ENCODE measurements around the gene DUOXA2. TPM values are rescaled to one million over a fixed set of nuclear protein-coding genes. Genes with fewer than 3 reads are reported as not detected.
"Not testable (repeated sequence)": the region's sequence is repeated elsewhere in the genome, so short reads cannot be mapped to it uniquely, and the experiment has no call there.

Gene DUOXA2
- not detected for polyA plus RNA-seq (ENCODE audit: insufficient read length in 4 of 4)

- no peak for DNase-seq (ENCODE audit: low read depth in 4 of 4, low spot score in 3 of 4)
Measured at GRCh38 chr15:45114076-45114750, at the start of gene DUOXA2, which contains the start of gene DUOX2. Gene DUOXA2 (plus strand): TSS chr15:45114326. CDS start chr15:45114606, 280 bp downstream. Gene DUOX2 (minus strand): TSS chr15:45114172. CDS start chr15:45113411, 761 bp downstream.

GRCh38 chr15:45064386-45064785 lies 49.7 kb upstream of the DUOXA2 start:
- no peak for DNase-seq (ENCODE audit: low read depth in 4 of 4, low spot score in 3 of 4)

GRCh38 chr15:45069942-45070360 lies 44.2 kb upstream of the DUOXA2 start:
- DNase-seq (ENCODE audit: low read depth in 4 of 4, low spot score in 3 of 4): not testable (repeated sequence)

- not testable (repeated sequence) for DNase-seq (ENCODE audit: low read depth in 4 of 4, low spot score in 3 of 4)
Measured at GRCh38 chr15:45073602-45074001, 40.5 kb upstream of the DUOXA2 start.

- DNase-seq (ENCODE audit: low read depth in 4 of 4, low spot score in 3 of 4): not testable (repeated sequence)
Measured at GRCh38 chr15:45075440-45076320, 38.4 kb upstream of the DUOXA2 start.

GRCh38 chr15:45077391-45077790 lies 36.7 kb upstream of the DUOXA2 start:
- not testable (repeated sequence) for DNase-seq (ENCODE audit: low read depth in 4 of 4, low spot score in 3 of 4)

- DNase-seq (ENCODE audit: low read depth in 4 of 4, low spot score in 3 of 4): not testable (repeated sequence)
Measured at GRCh38 chr15:45079201-45079600, 34.9 kb upstream of the DUOXA2 start.

- DNase-seq (ENCODE audit: low read depth in 4 of 4, low spot score in 3 of 4): not testable (repeated sequence)
Measured at GRCh38 chr15:45079628-45080246, 34.4 kb upstream of the DUOXA2 start.

GRCh38 chr15:45080593-45080992 lies 33.5 kb upstream of the DUOXA2 start:
- DNase-seq (ENCODE audit: low read depth in 4 of 4, low spot score in 3 of 4): not testable (repeated sequence)

GRCh38 chr15:45082412-45082811 lies 31.7 kb upstream of the DUOXA2 start:
- DNase-seq (ENCODE audit: low read depth in 4 of 4, low spot score in 3 of 4): not testable (repeated sequence)

- no peak for DNase-seq (ENCODE audit: low read depth in 4 of 4, low spot score in 3 of 4)
Measured at GRCh38 chr15:45083223-45083622, 30.9 kb upstream of the DUOXA2 start.

- no peak for DNase-seq (ENCODE audit: low read depth in 4 of 4, low spot score in 3 of 4)
Measured at GRCh38 chr15:45084163-45084562, 30.0 kb upstream of the DUOXA2 start.

GRCh38 chr15:45087513-45087912 lies 26.6 kb upstream of the DUOXA2 start:
- DNase-seq (ENCODE audit: low read depth in 4 of 4, low spot score in 3 of 4): no peak

- no peak for DNase-seq (ENCODE audit: low read depth in 4 of 4, low spot score in 3 of 4)
Measured at GRCh38 chr15:45088801-45089711, 25.1 kb upstream of the DUOXA2 start.

GRCh38 chr15:45089712-45090373 lies 24.3 kb upstream of the DUOXA2 start:
- DNase-seq (ENCODE audit: low read depth in 4 of 4, low spot score in 3 of 4): no peak

GRCh38 chr15:45091161-45091560 lies 23.0 kb upstream of the DUOXA2 start:
- DNase-seq (ENCODE audit: low read depth in 4 of 4, low spot score in 3 of 4): no peak

GRCh38 chr15:45091576-45091975 lies 22.6 kb upstream of the DUOXA2 start:
- no peak for DNase-seq (ENCODE audit: low read depth in 4 of 4, low spot score in 3 of 4)

- no peak for DNase-seq (ENCODE audit: low read depth in 4 of 4, low spot score in 3 of 4)
Measured at GRCh38 chr15:45093013-45093412, 21.1 kb upstream of the DUOXA2 start.

- no peak for DNase-seq (ENCODE audit: low read depth in 4 of 4, low spot score in 3 of 4)
Measured at GRCh38 chr15:45093622-45094357, 20.3 kb upstream of the DUOXA2 start.
